ENCODE measurements around the gene TMEM132C. TPM values are rescaled to one million over a fixed set of nuclear protein-coding genes. Genes with fewer than 3 reads are reported as not detected.

The TMEM132C gene
- total RNA-seq, 1 donor: not detected

- DNase-seq (ENCODE audit: low read depth): no peak
- TF ChIP-seq, protein P1, sequence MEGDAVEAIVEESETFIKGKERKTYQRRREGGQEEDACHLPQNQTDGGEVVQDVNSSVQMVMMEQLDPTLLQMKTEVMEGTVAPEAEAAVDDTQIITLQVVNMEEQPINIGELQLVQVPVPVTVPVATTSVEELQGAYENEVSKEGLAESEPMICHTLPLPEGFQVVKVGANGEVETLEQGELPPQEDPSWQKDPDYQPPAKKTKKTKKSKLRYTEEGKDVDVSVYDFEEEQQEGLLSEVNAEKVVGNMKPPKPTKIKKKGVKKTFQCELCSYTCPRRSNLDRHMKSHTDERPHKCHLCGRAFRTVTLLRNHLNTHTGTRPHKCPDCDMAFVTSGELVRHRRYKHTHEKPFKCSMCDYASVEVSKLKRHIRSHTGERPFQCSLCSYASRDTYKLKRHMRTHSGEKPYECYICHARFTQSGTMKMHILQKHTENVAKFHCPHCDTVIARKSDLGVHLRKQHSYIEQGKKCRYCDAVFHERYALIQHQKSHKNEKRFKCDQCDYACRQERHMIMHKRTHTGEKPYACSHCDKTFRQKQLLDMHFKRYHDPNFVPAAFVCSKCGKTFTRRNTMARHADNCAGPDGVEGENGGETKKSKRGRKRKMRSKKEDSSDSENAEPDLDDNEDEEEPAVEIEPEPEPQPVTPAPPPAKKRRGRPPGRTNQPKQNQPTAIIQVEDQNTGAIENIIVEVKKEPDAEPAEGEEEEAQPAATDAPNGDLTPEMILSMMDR (IDR thresholded peaks at IDR 0.05; ENCODE audit: insufficient read depth, low read depth, low read length): no peak
- no peak overlapping the region for H3K4me3 ChIP-seq (ENCODE audit: low read depth, low read length)
Observed at GRCh38 chr12:128623748-128624147, 356.8 kb downstream of the TMEM132C start.

DNA sequence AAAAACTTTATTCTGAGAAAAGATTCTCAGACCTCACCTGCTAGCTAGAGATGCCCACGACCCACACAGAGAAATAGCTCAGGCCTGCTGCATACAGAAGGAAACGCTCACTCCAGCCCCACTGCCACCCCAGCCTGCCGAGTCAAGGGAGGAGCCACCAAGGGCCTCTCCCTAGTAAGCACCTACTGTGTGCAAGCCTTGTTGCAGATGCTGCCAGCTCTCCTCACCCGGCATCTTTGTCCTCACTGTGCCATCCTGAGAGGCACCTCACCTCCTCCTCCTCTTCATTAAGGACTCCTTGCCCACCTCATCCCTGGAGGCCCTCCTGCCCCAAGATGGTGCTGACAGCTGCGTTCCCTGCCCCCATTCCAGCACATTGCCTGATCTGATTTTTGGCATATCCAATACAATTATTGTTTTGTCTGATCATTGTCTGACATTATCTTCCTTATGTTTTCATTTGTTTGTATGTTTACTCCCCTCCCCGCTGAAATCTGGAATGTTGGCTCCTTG lies 359.9 kb downstream of the TMEM132C start:
- DNase-seq (ENCODE audit: low read depth): no peak
- H3K4me3 ChIP-seq (ENCODE audit: low read depth, low read length): no peak overlapping the region
- TF ChIP-seq, protein P1 (IDR thresholded peaks at IDR 0.05; ENCODE audit: insufficient read depth, low read depth, low read length): no peak

DNA sequence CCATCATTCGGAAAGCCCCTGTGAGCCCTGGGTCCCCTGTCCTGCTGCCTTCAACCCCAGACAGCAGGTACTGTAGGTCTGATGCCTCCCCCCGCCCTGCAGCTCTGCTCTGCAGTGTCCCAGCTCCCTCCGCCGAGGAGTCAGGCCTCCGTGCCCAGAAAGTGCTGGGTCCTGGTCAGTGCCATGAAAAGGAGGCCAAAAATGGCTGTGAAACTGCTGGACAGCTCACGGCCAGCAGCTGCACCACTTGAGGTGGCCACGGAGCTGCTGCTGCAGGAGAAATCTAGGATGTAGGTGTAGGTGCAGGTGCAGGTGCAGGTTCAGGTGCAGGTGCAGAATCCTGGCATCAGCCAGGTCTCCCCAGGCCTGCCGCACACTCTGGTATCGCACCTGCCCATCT lies 360.7 kb downstream of the TMEM132C start:
- H3K4me3 ChIP-seq (ENCODE audit: low read depth, low read length): no peak overlapping the region
- DNase-seq (ENCODE audit: low read depth): no peak
- TF ChIP-seq, protein P1 (IDR thresholded peaks at IDR 0.05; ENCODE audit: insufficient read depth, low read depth, low read length): no peak

DNA sequence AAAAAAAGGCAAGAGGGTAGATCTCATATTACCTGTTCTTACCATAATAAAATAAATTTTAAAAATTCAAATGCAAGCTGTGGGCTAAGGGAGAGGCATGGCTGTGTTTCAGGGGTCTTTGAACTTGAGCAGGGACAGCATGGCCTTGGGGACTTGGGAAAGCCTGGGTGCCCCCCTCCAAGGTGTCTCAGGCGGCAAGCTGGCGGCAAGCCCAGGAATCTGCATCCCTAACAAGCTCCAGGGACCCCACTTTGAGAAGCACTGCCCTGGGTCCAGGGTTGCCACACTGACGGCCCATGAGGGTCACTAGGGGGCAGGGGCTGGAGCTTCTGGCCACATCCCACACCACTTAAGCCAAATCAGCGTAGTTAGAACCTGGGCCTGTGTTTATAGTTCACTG lies 363.0 kb downstream of the TMEM132C start:
- DNase-seq (ENCODE audit: low read depth): no peak
- TF ChIP-seq, protein P1 (IDR thresholded peaks at IDR 0.05; ENCODE audit: insufficient read depth, low read depth, low read length): no peak

DNA sequence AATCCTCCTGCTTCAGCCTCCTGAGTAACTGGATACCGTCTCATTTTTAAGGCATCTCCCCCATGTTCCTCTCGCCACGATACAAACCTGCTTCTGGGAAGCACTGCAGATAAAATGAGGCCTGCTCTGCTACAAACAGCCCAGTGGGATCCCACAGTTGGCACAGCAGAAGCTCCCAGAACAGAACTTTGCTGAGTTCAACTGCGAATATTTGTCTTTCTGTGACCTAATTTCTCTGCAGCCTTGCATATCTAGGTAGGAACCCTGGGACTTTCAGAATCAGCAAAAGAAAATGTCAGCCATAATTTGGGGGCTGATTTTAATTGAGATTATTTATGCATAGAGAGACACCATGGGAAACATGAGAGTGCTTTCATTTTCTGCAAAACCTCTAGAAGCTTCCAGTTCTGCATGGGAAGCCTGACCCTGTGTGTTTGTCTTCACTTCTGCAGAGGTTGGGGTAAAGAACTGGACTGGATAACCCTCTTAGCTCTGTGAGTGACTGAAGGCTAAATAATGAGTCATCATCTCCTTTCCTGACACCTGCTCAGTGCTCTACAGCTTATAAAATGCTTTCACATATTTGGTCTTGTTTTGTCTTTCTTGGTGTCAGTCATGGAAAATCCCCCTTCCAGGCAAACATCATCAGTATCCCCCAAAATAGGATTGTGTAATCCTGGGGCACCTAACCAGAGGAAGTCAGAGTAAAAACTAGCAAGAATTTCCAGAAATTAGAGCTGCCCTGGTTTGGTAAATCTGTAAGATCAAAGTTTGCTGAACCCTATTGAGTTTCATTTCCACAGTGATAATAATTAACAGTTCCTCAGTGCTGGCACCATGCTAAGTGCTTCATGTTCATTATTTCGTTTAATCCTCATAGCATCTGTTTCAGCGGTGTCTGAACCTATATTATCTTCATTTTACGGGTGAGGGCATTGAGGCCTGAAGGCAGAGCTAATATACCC lies 371.0 kb downstream of the TMEM132C start:
- TF ChIP-seq, protein P1 (IDR thresholded peaks at IDR 0.05; ENCODE audit: insufficient read depth, low read depth, low read length): no peak
- DNase-seq (ENCODE audit: low read depth): no peak
- H3K4me3 ChIP-seq (ENCODE audit: low read depth, low read length): no peak overlapping the region

More for the DNA sequence above, 363.0 kb downstream of the TMEM132C start:
- H3K4me3 ChIP-seq (ENCODE audit: low read depth, low read length): no peak overlapping the region

GRCh38 chr12:128639089-128639488 lies 372.1 kb downstream of the TMEM132C start:
- no peak for DNase-seq (ENCODE audit: low read depth)
- TF ChIP-seq, protein P1 (IDR thresholded peaks at IDR 0.05; ENCODE audit: insufficient read depth, low read depth, low read length): no peak
- H3K4me3 ChIP-seq (ENCODE audit: low read depth, low read length): no peak overlapping the region
